ENCODE measurements around the gene ZIC2.

ZIC2 gene

DNA sequence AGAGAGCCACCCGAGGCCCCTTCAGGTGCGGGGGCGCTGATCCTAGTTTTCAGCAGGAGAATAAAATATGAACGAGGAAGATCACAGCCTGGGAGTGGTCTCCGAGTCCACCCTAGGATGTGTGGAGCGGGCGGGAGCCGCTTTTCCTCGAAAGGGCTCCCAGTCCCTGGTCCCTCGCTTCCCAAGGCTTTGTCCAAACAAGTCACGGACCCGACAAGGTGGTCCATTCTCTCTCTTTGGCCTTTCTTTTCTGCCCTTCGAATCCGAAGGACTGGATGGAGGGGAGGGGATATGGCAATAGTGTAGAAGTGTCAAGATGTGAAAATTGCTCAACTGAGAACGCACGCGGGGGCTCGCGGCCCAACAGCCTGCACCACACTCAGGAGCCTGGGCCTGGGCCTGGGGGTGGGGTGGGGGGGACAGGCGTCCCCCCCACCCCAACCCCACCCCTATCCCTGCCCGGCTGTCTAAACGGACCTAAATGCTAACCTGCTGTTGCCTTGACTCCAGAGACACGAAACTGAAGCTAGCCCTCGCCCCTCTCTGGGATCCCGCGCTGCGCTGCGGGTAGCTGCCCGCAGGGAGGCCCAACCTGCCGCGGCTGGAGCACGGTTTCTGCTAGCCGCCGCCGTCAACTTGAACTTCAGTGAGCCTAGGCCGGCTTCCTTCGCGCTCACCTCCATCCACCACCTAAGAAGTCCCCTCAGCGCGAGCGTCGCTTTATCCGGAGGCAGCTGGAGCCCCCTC, 7.1 kb downstream of the ZIC2 start:
- DNase-seq, result no peak

GRCh38 chr13:99989276-99990125, 7.9 kb downstream of the ZIC2 start:
- DNase-seq, result no peak

- DNase-seq, result no peak
Measured at GRCh38 chr13:99990126-99990977, 8.8 kb downstream of the ZIC2 start.

DNA sequence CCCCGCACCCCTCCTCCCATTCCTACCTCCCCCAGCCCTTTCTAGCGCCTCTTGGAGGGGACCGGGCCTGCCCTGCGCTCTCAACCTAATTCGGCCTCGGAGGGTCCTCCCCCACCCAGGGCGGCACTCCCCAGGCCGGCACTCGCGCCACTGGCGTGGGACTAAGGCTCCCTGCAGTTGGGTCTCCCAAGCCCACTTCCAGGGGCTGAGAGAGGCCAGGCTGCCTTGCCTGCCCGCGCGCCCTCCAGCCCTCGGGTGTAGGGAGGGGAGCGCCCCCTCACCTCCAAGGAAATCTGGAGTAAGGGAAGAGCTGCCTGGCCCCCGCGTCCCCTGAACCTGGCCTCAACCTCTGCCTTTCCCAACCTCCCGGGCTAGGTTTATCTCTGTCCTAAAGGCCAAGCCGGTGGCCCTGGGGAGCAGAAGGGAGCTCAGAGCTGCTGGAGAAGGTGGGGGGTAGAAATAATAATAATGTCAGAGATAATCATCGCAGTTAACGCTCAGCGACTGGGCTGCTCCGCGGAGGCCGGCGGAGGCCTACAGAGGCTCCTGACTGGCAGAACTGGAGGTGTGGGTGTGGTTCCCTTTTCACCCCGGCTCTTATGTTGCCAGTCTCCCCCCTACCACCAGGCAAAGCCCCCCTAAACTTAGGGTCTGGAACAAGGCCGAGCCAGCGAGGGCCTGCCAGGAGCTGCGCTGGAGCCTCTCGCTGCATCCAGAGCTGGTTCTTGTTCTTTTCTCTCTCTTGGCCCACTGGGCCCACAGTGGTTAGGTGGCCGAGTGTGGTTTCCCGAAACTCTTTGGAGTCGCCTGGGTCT, 9.6 kb downstream of the ZIC2 start:
- no peak for DNase-seq

- no peak for DNase-seq
Measured at GRCh38 chr13:99991828-99992775, 10.5 kb downstream of the ZIC2 start.

GRCh38 chr13:99992949-99993351, 11.4 kb downstream of the ZIC2 start:
- no peak for DNase-seq

- DNase-seq, result no peak
Measured at GRCh38 chr13:99993660-99994637, 12.4 kb downstream of the ZIC2 start.

DNA sequence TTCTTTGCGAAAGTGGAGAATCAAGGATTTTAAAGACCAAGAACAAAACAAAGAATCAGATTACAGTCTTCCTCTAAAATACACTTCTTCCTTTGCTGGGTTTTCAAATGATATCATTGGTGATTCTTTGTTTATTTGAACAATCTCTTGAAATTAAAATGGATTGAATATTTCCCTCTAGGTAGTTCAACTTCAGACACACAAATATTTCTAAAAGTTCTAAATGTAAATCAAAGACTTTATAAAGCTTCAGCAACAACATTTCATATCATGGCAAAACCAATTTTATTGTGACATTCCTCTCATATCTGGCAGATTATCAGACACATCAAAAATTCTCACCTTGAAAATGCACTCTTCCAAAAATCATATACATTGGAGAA, 13.0 kb downstream of the ZIC2 start:
- DNase-seq, result no peak

DNA sequence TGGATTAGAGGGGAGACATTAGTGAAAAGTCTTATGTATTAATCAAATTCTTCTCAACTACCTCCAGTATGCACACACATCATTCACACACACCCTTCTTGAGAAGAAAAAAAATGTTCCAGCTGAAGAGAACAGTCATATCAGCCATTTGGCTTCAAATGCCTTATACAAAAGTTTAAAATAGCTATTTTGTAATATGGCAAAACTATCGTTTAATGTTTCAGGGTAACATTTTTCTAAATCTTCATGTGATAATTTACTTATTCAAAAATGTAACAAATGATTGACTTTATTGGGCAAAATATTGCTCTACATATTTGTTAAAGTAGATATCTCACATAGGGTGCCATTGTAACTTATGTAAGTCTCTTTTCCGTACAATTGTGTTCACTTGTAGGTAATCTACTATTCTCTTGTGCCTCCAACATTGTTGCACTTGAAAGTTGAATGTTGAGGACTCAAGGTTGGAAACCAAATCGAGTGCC, 13.6 kb downstream of the ZIC2 start:
- DNase-seq, result no peak

GRCh38 chr13:99995589-99996380, 14.2 kb downstream of the ZIC2 start:
- DNase-seq, result no peak

DNA sequence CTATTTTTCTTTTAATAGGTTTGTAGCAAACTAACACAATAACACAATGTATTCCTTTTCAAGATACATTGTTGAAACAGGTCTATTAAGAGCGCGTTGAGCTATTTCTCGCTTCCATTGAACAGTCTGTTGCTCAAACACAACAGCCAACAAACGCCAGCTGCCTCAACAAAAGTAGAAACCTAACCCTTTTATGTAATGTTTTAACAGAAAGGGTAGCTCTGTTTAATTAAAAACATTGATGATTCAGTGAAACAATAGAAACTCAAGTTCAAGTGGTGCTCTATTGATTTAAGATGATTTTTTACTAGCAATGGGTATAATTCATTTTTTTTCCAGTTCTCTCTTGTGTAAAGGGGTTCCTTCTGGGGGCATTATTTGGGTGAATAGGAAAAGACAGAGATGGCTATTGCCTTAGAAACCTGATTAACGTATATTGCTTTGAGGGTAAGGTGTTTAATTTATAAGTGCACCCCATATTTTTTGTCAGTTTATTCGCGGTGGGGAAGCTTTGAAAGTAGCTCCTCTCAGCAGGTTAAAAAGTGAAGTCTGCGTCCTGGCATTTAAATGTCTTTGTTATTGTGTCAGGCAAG, 14.9 kb downstream of the ZIC2 start:
- no peak for DNase-seq

- DNase-seq, result no peak
Measured at GRCh38 chr13:99997702-99998214, 16.2 kb downstream of the ZIC2 start.

GRCh38 chr13:99998261-99998660, 16.7 kb downstream of the ZIC2 start:
- DNase-seq, result no peak

DNA sequence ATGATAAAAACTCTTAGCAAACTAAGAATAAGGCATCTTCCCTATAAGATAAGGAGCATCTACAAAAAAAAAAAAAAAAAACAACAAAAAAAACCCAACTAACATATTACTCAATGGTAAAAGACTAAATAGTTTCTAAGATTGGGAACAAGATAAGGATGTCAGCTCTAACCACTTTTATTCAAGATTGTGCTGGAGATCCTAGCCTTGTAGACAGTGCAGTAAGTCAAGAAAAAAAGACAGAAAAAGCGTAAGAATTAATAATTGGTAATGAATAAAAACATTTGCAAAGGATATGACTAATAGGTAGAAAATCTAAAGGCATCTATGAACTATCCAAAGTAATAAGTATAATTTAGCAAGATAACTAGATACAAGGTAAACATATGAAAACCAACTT, 33.0 kb downstream of the ZIC2 start:
- no peak for DNase-seq

- DNase-seq, result no peak
Measured at GRCh38 chr13:100019780-100020356, 38.3 kb downstream of the ZIC2 start.

DNA sequence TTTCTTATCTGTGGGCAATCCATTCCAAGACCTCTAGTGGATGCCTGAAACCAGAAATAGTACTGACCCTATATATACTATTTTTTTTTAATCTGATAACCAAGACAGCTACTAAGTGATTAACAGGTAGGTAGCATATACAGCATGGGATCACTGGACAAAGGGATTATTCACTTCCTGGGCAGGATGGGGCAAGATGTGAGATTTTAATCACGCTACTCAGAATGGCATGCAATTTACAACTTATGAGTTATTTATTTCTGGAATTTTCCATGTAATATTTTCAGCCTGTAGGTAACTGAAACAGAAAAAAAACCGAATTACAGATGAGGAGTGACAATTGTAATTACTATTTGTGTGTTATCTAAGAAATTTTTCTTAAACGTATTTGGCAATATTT, 41.2 kb downstream of the ZIC2 start:
- DNase-seq, result no peak

GRCh38 chr13:100024023-100024422, 42.4 kb downstream of the ZIC2 start:
- no peak for DNase-seq

DNA sequence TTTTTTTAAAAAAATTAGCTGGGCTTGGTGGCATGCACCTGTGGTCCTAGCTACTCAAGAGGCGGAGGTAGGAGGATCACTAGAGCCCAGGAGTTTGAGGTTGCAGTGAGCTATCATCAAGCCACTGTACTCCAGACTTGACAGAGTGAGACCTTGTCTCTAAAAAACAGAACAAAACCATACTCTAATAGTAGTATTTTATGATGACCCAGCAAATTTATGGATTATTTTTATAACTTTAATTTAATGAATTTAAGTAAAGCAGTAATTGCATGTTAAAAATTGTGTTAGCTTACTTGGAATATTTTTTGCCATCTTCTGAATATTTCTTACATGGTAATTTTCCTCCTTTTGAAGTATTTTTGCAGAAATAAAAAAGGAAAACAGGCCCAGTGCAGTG, 48.3 kb downstream of the ZIC2 start:
- DNase-seq, result no peak

All from NCI-H1417 treated with DMSO at 0.1 percent for 48 hours (cell line).